ENCODE results near the gene SLC39A8.

Gene SLC39A8

GRCh38 chr4:102352781-102353180 is 7.5 kb upstream of the SLC39A8 start:
- TF ChIP-seq NFIC (IDR thresholded peaks at IDR 0.05): no peak
- TF ChIP-seq TCF12 (IDR thresholded peaks at IDR 0.05; ENCODE audit: low read depth): no peak
- no peak for TF ChIP-seq EP300 (IDR thresholded peaks at IDR 0.05; ENCODE audit: borderline replicate concordance)
- TF ChIP-seq CEBPB (IDR thresholded peaks at IDR 0.05): no peak
- TF ChIP-seq EGR1 (IDR thresholded peaks at IDR 0.05): no peak
- TF ChIP-seq USF1 (IDR thresholded peaks at IDR 0.05): no peak

- TF ChIP-seq CEBPB (IDR thresholded peaks at IDR 0.05) (no peak), NFIC (IDR thresholded peaks at IDR 0.05) (no peak), USF1 (IDR thresholded peaks at IDR 0.05) (no peak), EP300 (IDR thresholded peaks at IDR 0.05; ENCODE audit: borderline replicate concordance) (no peak), EGR1 (IDR thresholded peaks at IDR 0.05) (no peak), MAX (IDR thresholded peaks at IDR 0.05) (no peak), TCF12 (IDR thresholded peaks at IDR 0.05; ENCODE audit: low read depth) (no peak), ZBTB7A (IDR thresholded peaks at IDR 0.05; ENCODE audit: low read depth) (no peak), TEAD4 (IDR thresholded peaks at IDR 0.05) (no peak), RAD21 (IDR thresholded peaks at IDR 0.05; ENCODE audit: low read depth) (no peak), REST (IDR thresholded peaks at IDR 0.05; ENCODE audit: low read depth) (no peak), YY1 (IDR thresholded peaks at IDR 0.05; ENCODE audit: low read depth) (no peak), TAF1 (IDR thresholded peaks at IDR 0.05; ENCODE audit: low read depth) (no peak), CREB1 (IDR thresholded peaks at IDR 0.05; ENCODE audit: low read depth) (no peak), FOXM1 (IDR thresholded peaks at IDR 0.05; ENCODE audit: borderline replicate concordance, low read depth) (no peak)
Measured at GRCh38 chr4:102350634-102351033, 5.4 kb upstream of the SLC39A8 start.

- no peak for TF ChIP-seq REST (IDR thresholded peaks at IDR 0.05; ENCODE audit: low read depth)
- TF ChIP-seq TCF12 (IDR thresholded peaks at IDR 0.05; ENCODE audit: low read depth): no peak
- no peak for TF ChIP-seq EGR1 (IDR thresholded peaks at IDR 0.05)
- no peak for TF ChIP-seq TEAD4 (IDR thresholded peaks at IDR 0.05)
- no peak for TF ChIP-seq USF1 (IDR thresholded peaks at IDR 0.05)
- no peak for TF ChIP-seq TAF1 (IDR thresholded peaks at IDR 0.05; ENCODE audit: low read depth)
- TF ChIP-seq YY1 (IDR thresholded peaks at IDR 0.05; ENCODE audit: low read depth): no peak
- no peak for TF ChIP-seq FOXM1 (IDR thresholded peaks at IDR 0.05; ENCODE audit: borderline replicate concordance, low read depth)
- TF ChIP-seq EP300 (IDR thresholded peaks at IDR 0.05; ENCODE audit: borderline replicate concordance): no peak
- TF ChIP-seq RAD21 (IDR thresholded peaks at IDR 0.05; ENCODE audit: low read depth): no peak
Measured at GRCh38 chr4:102348701-102349100, 3.4 kb upstream of the SLC39A8 start.

- TF ChIP-seq EGR1 (IDR thresholded peaks at IDR 0.05): no peak
- TF ChIP-seq ZBTB7A (IDR thresholded peaks at IDR 0.05; ENCODE audit: low read depth): no peak
- TF ChIP-seq TCF12 (IDR thresholded peaks at IDR 0.05; ENCODE audit: low read depth): no peak
- TF ChIP-seq RAD21 (IDR thresholded peaks at IDR 0.05; ENCODE audit: low read depth): no peak
Measured at GRCh38 chr4:102345795-102346100, 466 bp upstream of the SLC39A8 start.

- no peak for TF ChIP-seq FOXM1 (IDR thresholded peaks at IDR 0.05; ENCODE audit: borderline replicate concordance, low read depth)
- TF ChIP-seq TCF12 (IDR thresholded peaks at IDR 0.05; ENCODE audit: low read depth): 0 out of 2 replicates have a peak, but pooled peaks have one; percentile 23
- no peak for TF ChIP-seq RAD21 (IDR thresholded peaks at IDR 0.05; ENCODE audit: low read depth)
- 0 out of 2 replicates have a peak, but pooled peaks have one; percentile 10 for TF ChIP-seq CREB1 (IDR thresholded peaks at IDR 0.05; ENCODE audit: low read depth)
- peak; percentile 63; the same call in 1 of the 2 replicates for TF ChIP-seq YY1 (IDR thresholded peaks at IDR 0.05; ENCODE audit: low read depth)
- peak; percentile 67; the same call in 1 of the 2 replicates for TF ChIP-seq MAX (IDR thresholded peaks at IDR 0.05)
- TF ChIP-seq EP300 (IDR thresholded peaks at IDR 0.05; ENCODE audit: borderline replicate concordance): peak; percentile 22; the same call in 1 of the 2 replicates
- TF ChIP-seq REST (IDR thresholded peaks at IDR 0.05; ENCODE audit: low read depth): no peak
- no peak for TF ChIP-seq CEBPB (IDR thresholded peaks at IDR 0.05)
Measured at GRCh38 chr4:102344520-102344953, 745 bp downstream of the SLC39A8 start.
